ENCODE measurements around the gene DLGAP1. TPM values are rescaled to one million over a fixed set of nuclear protein-coding genes. Genes with fewer than 3 reads are reported as not detected.

Gene DLGAP1
- total RNA-seq, 4 donors from 2014 or later, result 0.13 to 6.2 (median 0.53) TPM

- no peaks in the 10 kb centered on the region for H3K36me3 ChIP-seq
- no peak for ATAC-seq
- H3K9me3 ChIP-seq, result no peaks in the 10 kb centered on the region
- no peaks in the 10 kb centered on the region for H3K27me3 ChIP-seq
- in situ Hi-C loops (cut with MboI; ENCODE audit: low sequenced_read_pairs in 4 of 4), result loop anchor here in 1 of 4 donors (25.0 kb wide), 1 partner anchor 109 kb away; the partner anchor contains the start of gene DLGAP1
- intact Hi-C loops (cut with DNase I; ENCODE audit: low total_unique reads), result no loop called here
- no peaks in the 10 kb centered on the region for H3K4me1 ChIP-seq
- DNase-seq, result no peak
- no peak overlapping the region for H3K4me3 ChIP-seq
- H3K27ac ChIP-seq, result no peak overlapping the region
- no peak for TF ChIP-seq POLR2A (IDR thresholded peaks at IDR 0.05)
- no peak for TF ChIP-seq CTCF (IDR thresholded peaks at IDR 0.05 in 4 of 5, conservative IDR thresholded peaks at IDR 0.05 in 1 of 5)
Observed at GRCh38 chr18:4352746-4353551, 102.2 kb downstream of the DLGAP1 start.

GRCh38 chr18:4351005-4351404 is 104.1 kb downstream of the DLGAP1 start:
- Histone ChIP-seq H3K36me3 (no peaks in the 10 kb centered on the region), H3K4me3 (no peak overlapping the region), H3K9me3 (no peaks in the 10 kb centered on the region), H3K4me1 (no peaks in the 10 kb centered on the region), H3K27ac (no peak overlapping the region), H3K27me3 (no peaks in the 10 kb centered on the region)
- intact Hi-C loops (cut with DNase I; ENCODE audit: low total_unique reads), result no loop called here
- ATAC-seq (no peak), DNase-seq (no peak)
- TF ChIP-seq POLR2A (IDR thresholded peaks at IDR 0.05) (no peak), CTCF (IDR thresholded peaks at IDR 0.05 in 4 of 5, conservative IDR thresholded peaks at IDR 0.05 in 1 of 5) (no peak)
- in situ Hi-C loops (cut with MboI; ENCODE audit: low sequenced_read_pairs in 4 of 4), result loop anchor here in 1 of 4 donors (25.0 kb wide), 1 partner anchor 111 kb away; the partner anchor contains the start of gene DLGAP1

GRCh38 chr18:4335386-4335785 is 119.7 kb downstream of the DLGAP1 start:
- in situ Hi-C loops (cut with MboI; ENCODE audit: low sequenced_read_pairs in 4 of 4), result loop anchor here in 1 of 4 donors (10.0 kb wide), 1 partner anchor 61 kb away; no protein-coding TSS in a partner anchor
- DNase-seq (no peak), ATAC-seq (no peak)
- H3K27ac ChIP-seq, result no peak overlapping the region
- intact Hi-C loops (cut with DNase I; ENCODE audit: low total_unique reads), result no loop called here
- TF ChIP-seq CTCF (IDR thresholded peaks at IDR 0.05 in 4 of 5, conservative IDR thresholded peaks at IDR 0.05 in 1 of 5) (no peak), POLR2A (IDR thresholded peaks at IDR 0.05) (no peak)
- H3K9me3 ChIP-seq, result no peaks in the 10 kb centered on the region
- H3K36me3 ChIP-seq, result no peaks in the 10 kb centered on the region
- H3K4me3 ChIP-seq, result no peak overlapping the region
- no peaks in the 10 kb centered on the region for H3K4me1 ChIP-seq
- H3K27me3 ChIP-seq, result no peaks in the 10 kb centered on the region

GRCh38 chr18:4333043-4333442 is 122.1 kb downstream of the DLGAP1 start:
- no peaks in the 10 kb centered on the region for H3K36me3 ChIP-seq
- TF ChIP-seq CTCF (IDR thresholded peaks at IDR 0.05 in 4 of 5, conservative IDR thresholded peaks at IDR 0.05 in 1 of 5), result no peak
- no peak for TF ChIP-seq POLR2A (IDR thresholded peaks at IDR 0.05)
- in situ Hi-C loops (cut with MboI; ENCODE audit: low sequenced_read_pairs in 4 of 4), result loop anchor here in 1 of 4 donors (10.0 kb wide), 1 partner anchor 58 kb away; no protein-coding TSS in a partner anchor
- intact Hi-C loops (cut with DNase I; ENCODE audit: low total_unique reads), result no loop called here
- DNase-seq (no peak), ATAC-seq (no peak)
- no peak overlapping the region for H3K4me3 ChIP-seq
- no peak overlapping the region for H3K27ac ChIP-seq
- no peaks in the 10 kb centered on the region for H3K4me1 ChIP-seq
- no peaks in the 10 kb centered on the region for H3K27me3 ChIP-seq
- no peaks in the 10 kb centered on the region for H3K9me3 ChIP-seq
